ENCODE measurements around the gene XK.

- TF ChIP-seq CTCF (IDR thresholded peaks at IDR 0.05; ENCODE audit: poor library complexity) (no peak), EZH2phosphoT487 (IDR thresholded peaks at IDR 0.05; ENCODE audit: low read depth, severe bottlenecking, unreplicated experiment) (no peak), EZH2 (IDR thresholded peaks at IDR 0.05; ENCODE audit: borderline replicate concordance) (no peak)
Observed at GRCh38 chrX:37686996-37687395, 1.4 kb downstream of the XK start.

Measured in hepatocyte (in vitro differentiated cells).